Stimulated activated naive CD8-positive, alpha-beta T cell treated with anti-CD3 and anti-CD28 coated beads, Interleukin-15, Interleukin-2, amounts not matched to agents 100 U/mL and 50 U/mL, for 24 hours (primary cell): ENCODE results near the gene RBMS3.
"Not testable (repeated sequence)": the region's sequence is repeated elsewhere in the genome, so short reads cannot be mapped to it uniquely, and the experiment has no call there.

ENCODE experiments used
- ATAC-seq: fragments of 150-1000 bp; cut with Tn5 transposase; one replicate; pipeline ENCODE4 v1.10.0; 2021
- DNase-seq: peaks from one replicate; pipeline ENCODE4 v3.0.0; 2021

Gene RBMS3

DNA sequence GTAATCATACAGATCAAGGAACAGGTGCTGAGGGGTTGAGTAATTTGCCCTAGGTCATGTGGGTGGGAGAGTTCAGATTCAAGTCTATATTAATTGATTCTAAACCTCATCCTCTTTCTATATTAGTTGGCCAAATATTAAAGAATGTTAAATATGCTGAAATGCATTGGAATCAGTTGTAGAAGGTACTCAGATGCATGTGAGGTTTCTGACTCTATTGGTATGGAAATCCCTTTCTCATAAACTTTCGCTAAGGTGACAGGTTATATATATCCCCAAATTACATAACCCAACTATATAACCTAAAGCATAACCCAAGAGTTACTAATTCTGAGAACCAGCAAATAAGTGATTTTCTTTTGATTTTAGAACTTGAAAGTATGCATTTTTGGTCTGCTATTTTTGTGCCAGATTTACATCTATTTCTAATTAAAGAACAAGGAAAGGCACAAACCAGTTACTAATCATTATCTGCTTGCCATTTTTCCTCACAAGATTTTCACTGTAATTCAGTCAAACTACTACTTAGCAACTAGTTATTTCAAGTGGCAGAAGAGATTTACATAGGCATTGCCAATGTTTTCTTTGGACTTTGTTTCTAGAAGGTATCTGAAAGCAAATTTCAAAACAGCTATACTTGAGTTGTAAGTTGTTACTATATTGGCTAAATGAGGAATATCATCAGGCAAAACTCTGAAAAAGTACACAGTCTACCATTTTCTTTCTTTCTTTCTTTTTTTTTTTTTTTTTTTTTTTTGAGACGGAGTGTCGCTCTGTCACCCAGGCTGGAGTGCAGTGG, 201.3 kb downstream of the RBMS3 start:
- DNase-seq (no peak), ATAC-seq (no peak)

DNA sequence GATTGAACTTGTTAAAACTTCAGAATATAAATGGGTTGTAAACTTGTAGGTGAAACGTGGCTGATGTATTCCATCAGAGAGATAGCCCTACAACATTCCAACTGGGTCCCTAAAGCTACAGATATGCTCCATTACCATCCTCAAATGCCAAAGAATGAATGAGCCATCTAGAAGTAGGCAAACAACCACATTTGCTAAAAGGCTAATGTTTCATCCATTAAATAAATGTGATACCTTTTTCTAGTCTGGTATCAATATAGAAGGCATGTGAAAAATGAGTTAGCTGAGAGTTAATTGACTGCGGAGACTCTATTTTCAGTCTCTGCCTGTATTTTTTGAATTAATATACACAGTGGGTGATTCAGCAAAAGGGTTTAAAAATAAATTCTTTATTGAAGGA, 203.8 kb downstream of the RBMS3 start:
- no peak for DNase-seq
- no peak for ATAC-seq

DNA sequence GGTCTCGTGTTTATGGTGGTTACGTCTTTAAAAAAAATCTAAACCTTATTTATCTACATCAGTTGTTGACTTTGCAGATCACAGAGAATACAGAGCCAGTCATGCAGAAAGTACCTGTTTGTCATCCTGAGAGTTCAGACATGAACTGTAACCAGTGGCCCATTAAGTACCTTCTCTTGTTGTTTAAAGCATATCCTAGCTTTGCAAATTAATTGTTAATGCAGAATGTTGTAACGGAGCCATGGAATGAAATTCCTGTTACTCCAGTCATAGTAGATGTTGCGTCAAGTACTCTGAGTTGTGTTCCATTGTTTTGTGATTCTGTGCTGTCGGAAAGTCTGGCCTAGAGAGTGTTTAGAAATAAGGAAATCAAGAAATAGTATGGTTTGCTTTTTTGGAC, 205.2 kb downstream of the RBMS3 start:
- ATAC-seq (no peak), DNase-seq (no peak)

GRCh38 chr3:29486917-29487316, 206.0 kb downstream of the RBMS3 start:
- ATAC-seq, result no peak
- no peak for DNase-seq

DNA sequence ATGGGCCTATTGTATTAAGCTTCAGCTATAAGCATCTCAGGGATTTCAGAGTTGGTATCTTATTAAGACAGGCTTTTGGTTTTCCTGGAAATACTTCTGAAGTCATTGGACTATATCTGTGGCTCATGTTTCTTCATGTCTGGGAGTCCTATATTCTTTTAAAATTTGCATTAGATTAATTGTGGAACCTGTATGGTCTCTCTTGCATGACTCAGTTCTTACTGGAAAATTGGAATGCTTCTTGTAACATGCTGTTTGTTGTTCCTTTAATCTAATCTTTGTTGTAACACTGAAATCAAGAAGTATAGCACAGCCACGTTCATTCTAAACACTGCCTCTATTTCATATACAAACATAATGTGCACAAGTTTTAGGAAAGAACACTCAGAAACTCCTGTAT, 208.1 kb downstream of the RBMS3 start:
- DNase-seq (no peak), ATAC-seq (no peak)

- ATAC-seq, result no peak
- no peak for DNase-seq
Observed at GRCh38 chr3:29493109-29493508, 212.2 kb downstream of the RBMS3 start.

- ATAC-seq, result no peak
Observed at GRCh38 chr3:29494305-29495036, 213.6 kb downstream of the RBMS3 start.

DNA sequence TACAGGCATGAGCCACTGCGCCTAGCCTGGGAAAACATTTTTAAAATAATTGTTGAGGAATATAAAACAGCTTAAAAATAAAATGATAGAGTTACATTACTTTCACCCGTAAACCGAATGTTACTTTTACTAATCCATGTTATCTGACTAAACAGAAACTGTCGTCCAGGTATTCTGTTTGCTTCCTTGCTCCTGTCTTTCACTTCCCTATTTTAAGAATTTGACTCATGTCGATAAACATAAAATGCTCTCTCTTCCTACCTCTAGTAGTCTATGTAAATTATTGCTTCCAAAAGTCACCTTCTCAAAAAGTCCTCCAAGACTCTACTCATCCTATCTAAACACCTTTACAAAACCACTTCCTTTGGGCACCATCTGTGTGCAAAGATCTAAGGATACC, 216.4 kb downstream of the RBMS3 start:
- DNase-seq, result no peak
- ATAC-seq, result no peak

More at GRCh38 chr3:29494305-29495036, 213.6 kb downstream of the RBMS3 start:
- no peak for DNase-seq

GRCh38 chr3:29502771-29503170, 221.9 kb downstream of the RBMS3 start:
- ATAC-seq, result no peak
- no peak for DNase-seq

GRCh38 chr3:29503314-29503713, 222.4 kb downstream of the RBMS3 start:
- DNase-seq (no peak), ATAC-seq (no peak)

GRCh38 chr3:29503958-29504357, 223.1 kb downstream of the RBMS3 start:
- DNase-seq, result no peak
- no peak for ATAC-seq

GRCh38 chr3:29506502-29506901, 225.6 kb downstream of the RBMS3 start:
- DNase-seq, result no peak
- no peak for ATAC-seq

DNA sequence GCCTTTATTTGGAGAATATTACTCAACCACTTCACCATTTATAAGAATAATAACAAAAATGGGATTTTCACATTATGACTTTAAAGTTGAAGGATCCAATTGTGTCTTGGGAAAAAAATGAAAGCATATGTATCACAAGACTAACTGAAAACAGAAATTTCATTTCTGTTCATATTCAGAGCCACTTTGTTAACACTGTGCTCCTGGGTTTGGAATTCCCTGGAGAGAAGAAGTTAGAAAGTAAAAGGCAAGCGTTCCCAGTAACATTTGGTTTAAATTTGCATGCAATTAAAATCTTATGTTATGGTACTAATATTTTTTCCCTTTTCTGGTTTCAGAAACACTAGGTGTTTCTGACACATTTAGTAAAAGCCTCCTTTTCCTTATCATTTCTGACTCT, 230.8 kb downstream of the RBMS3 start:
- DNase-seq, result no peak
- no peak for ATAC-seq

GRCh38 chr3:29512641-29513040, 231.8 kb downstream of the RBMS3 start:
- ATAC-seq, result no peak
- DNase-seq, result no peak

GRCh38 chr3:29513236-29513635, 232.4 kb downstream of the RBMS3 start:
- ATAC-seq, result no peak
- DNase-seq, result no peak

DNA sequence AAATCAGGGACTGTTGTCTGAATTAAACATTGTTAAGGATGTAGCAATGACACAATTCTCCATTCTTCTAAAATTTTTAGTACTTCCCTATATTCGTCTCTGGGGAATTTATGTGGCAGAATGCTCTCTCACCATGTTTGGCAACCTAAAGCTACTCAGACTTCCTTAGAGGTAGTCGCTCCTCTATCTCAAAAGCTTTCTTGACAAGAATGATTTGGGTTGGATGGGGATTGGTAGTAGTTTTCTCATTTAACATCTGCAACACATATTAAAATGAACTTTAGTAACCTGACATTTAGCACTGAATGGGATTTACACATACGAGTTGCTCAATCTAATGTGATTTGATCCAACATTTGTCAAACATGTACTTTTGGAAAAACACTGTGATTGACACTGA, 233.3 kb downstream of the RBMS3 start:
- ATAC-seq (no peak), DNase-seq (no peak)

DNA sequence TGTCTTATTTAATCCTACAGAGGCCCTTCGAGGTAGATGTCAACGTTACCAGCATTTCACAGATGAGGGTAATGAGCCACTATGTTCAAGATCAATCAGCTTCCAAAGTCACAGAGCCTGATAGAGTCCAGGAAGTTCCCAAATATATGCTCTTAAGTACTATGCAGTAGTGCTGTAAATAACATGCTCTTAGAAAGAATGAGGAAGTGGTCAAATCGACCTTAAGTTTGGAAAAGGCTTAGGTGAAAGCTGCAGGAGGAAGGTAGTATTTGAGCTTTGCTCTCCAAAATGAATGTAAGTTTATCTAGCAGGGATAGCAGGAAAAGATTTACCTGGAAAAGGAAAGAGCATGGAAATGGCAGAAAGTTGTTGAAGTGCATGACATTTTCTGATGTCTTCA, 234.0 kb downstream of the RBMS3 start:
- DNase-seq (no peak), ATAC-seq (no peak)

GRCh38 chr3:29515451-29515850, 234.6 kb downstream of the RBMS3 start:
- no peak for DNase-seq
- no peak for ATAC-seq

DNA sequence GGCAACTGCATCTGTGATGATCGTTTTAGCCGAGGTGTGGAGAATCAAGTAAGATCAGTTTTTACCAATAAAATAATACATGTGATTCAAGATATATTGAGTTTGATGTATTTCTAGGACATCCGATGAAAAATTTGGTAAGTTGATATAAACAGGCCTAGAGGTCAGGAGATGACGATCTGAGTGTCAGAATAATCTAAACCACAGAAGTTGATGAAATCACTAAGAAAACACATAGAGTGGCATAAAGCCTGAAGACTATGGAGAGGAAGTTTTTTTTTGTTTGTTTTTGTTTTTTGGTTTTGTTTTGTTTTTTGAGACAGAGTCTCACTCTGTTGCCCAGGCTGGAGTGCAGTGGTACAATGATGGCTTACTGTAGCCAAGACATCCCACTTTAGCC, 235.3 kb downstream of the RBMS3 start:
- ATAC-seq (no peak), DNase-seq (no peak)

GRCh38 chr3:29520764-29521163, 239.9 kb downstream of the RBMS3 start:
- no peak for DNase-seq
- ATAC-seq, result no peak

DNA sequence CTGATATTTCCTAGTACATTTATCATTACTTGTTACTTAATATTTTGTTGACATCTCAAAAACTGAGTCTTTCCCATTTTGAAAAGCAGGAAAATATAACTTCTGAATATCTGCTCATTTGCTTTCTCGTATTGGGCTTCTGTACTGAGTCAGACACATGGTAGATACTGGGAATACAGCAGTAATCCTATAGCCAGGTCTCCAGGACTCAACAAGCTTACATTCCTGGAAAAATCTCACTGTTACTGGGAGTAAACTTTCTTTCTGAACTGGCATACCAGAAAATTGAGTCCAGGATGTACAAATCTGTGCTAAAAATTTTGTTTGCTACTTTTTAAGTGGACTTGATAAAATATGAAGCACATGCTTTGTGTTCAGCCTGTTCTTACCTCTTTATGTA, 240.4 kb downstream of the RBMS3 start:
- DNase-seq (no peak), ATAC-seq (no peak)

DNA sequence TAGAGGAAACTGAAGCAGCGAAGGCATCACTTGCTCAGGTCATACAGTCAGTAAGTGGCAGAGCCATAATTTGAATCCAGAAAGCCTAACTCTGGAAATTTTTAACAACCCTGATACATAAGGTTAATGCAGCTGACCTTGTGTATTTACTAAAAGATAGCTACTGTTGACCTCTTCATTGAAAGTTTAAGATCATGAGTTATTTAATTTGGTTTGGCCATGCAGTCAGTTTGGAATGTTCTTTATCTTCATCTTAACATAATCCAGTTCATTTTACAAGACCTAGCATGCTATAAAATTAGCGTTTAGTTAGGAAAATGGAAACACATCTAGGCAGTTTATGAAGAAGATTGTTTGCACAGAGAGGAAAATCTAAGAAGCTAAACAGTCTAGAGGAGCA, 240.9 kb downstream of the RBMS3 start:
- DNase-seq, result no peak
- ATAC-seq, result no peak

GRCh38 chr3:29524433-29524832, 243.6 kb downstream of the RBMS3 start:
- not testable (repeated sequence) for DNase-seq, ATAC-seq
